MCF 10A (cell line): ENCODE results near the gene FAM170B. TPM values are rescaled to one million over a fixed set of nuclear protein-coding genes. Genes with fewer than 3 reads are reported as not detected.

Experiments used
- BruUV-seq: library from RNA; stranded (reverse); fragments of 400-500 nt; replicated peaks from 2 replicates; lab custom pipeline; 2021; lab: Mats Ljungman, UMichigan
- CTCF ChIA-PET: fragments of 300-600 bp; sonication (Branson Sonifier 250); formaldehyde crosslinking; extraction: SDS; loops from one replicate; lab custom pipeline; 2021; ENCODE audit warnings: antibody characterized with exemption, inconsistent platforms; lab: Yijun Ruan, JAX
- POLR2A ChIA-PET: fragments of 300-600, 350-650 bp; sonication (Branson Sonifier 250); formaldehyde crosslinking; extraction: SDS; loops from one replicate; lab custom pipeline; 2020; ENCODE audit warnings: antibody characterized with exemption, inconsistent platforms; lab: Yijun Ruan, JAX
- DNase-seq: peaks from one replicate; pipeline ENCODE4 v3.0.0-alpha.2; 2018; ENCODE audit not compliant: unreplicated experiment
- H3K27ac Mint-ChIP-seq: one replicate; pipeline ENCODE4 v1.8.0; 2022; ENCODE audit warnings: mild to moderate bottlenecking, low read depth, mixed read lengths; ENCODE audit not compliant: unreplicated experiment
- H3K27me3 Mint-ChIP-seq: one replicate; pipeline ENCODE4 v1.8.0; 2022; ENCODE audit warnings: mixed read lengths; ENCODE audit not compliant: insufficient read depth, unreplicated experiment
- H3K36me3 Mint-ChIP-seq: one replicate; pipeline ENCODE4 v1.8.0; 2022; ENCODE audit warnings: mild to moderate bottlenecking, moderate library complexity, mixed read lengths; ENCODE audit not compliant: insufficient read depth, unreplicated experiment
- H3K4me1 Mint-ChIP-seq: one replicate; pipeline ENCODE4 v1.8.0; 2022; ENCODE audit warnings: mixed read lengths; ENCODE audit not compliant: insufficient read depth, unreplicated experiment
- H3K4me3 Mint-ChIP-seq: one replicate; pipeline ENCODE4 v1.8.0; 2022; ENCODE audit warnings: mild to moderate bottlenecking, moderate library complexity, mixed read lengths; ENCODE audit not compliant: unreplicated experiment
- H3K9me3 Mint-ChIP-seq: one replicate; pipeline ENCODE4 v1.8.0; 2022; ENCODE audit warnings: mixed read lengths; ENCODE audit not compliant: unreplicated experiment
- intact Hi-C: fragments of 100-400 bp; cut with micrococcal nuclease; formaldehyde crosslinking; loops from 2 replicates; pipeline ENCODE4 v1.14.1; 2022
- total RNA-seq: library from RNA; stranded (reverse); gene quantifications from 2 replicates; pipeline ENCODE4 v1.2.3, GENCODE V29; 2022
- TF ChIP-seq, protein P1 (sequence below): fragments of 200-600 bp; IDR thresholded peaks from one replicate; pipeline ENCODE4 v1.8.0; 2022; ENCODE audit warnings: antibody characterized with exemption, mild to moderate bottlenecking; ENCODE audit not compliant: unreplicated experiment

Gene FAM170B
- total RNA-seq, 1 experiment from 2014 or later = not detected

DNA sequence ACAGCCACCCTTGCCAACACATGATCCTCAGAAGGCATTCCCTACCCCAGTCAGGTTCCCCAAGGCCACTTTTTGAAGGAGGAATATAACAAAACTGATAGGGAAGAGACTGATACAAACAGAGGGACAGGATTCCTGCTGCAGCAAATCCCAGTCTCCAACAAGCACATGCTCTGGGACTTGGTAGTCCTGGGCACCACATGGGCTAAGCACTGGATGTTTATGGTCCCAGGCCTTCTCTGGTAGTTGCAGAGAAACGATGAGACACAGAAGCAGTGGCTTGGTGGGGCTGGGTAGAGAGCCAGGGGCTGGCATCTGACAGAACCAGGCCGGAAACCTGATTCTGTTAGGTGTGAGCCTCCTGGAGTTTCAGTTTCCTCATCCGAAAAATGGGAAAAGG, 21.7 kb downstream of the FAM170B start:
- H3K27me3 Mint-ChIP-seq = no peaks in the 10 kb centered on the region
- no peak for DNase-seq
- no peaks in the 10 kb centered on the region for H3K9me3 Mint-ChIP-seq
- no peaks in the 10 kb centered on the region for H3K36me3 Mint-ChIP-seq
- H3K27ac Mint-ChIP-seq = no peak overlapping the region
- TF ChIP-seq, protein P1, sequence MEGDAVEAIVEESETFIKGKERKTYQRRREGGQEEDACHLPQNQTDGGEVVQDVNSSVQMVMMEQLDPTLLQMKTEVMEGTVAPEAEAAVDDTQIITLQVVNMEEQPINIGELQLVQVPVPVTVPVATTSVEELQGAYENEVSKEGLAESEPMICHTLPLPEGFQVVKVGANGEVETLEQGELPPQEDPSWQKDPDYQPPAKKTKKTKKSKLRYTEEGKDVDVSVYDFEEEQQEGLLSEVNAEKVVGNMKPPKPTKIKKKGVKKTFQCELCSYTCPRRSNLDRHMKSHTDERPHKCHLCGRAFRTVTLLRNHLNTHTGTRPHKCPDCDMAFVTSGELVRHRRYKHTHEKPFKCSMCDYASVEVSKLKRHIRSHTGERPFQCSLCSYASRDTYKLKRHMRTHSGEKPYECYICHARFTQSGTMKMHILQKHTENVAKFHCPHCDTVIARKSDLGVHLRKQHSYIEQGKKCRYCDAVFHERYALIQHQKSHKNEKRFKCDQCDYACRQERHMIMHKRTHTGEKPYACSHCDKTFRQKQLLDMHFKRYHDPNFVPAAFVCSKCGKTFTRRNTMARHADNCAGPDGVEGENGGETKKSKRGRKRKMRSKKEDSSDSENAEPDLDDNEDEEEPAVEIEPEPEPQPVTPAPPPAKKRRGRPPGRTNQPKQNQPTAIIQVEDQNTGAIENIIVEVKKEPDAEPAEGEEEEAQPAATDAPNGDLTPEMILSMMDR = no peak
- BruUV-seq = no TSS peak
- intact Hi-C loops = no loop called here
- H3K4me1 Mint-ChIP-seq = no peaks in the 10 kb centered on the region
- ChIA-PET CTCF (no interaction called here), POLR2A (no interaction called here)
- no peak overlapping the region for H3K4me3 Mint-ChIP-seq

DNA sequence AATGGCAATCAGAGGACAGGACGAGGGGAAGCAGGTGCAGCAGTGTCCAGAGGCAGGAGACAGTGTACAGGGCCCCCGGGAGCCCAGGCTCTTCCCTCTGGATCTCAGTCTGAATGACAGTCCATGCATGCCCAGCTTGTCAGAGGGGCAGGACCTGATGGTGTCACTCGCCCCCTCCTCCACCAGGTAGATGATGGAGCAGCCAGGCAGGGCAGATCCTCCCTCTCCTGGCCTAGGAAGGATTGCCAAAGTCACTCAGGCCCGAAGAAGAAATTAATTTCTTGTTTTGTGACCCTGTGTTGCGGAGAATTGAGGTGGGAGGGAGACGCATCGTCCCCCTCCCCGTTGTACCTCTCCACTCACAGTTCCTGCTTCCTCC, 22.5 kb downstream of the FAM170B start:
- H3K36me3 Mint-ChIP-seq = no peaks in the 10 kb centered on the region
- H3K27ac Mint-ChIP-seq = no peak overlapping the region
- H3K27me3 Mint-ChIP-seq = no peaks in the 10 kb centered on the region
- ChIA-PET CTCF (no interaction called here), POLR2A (no interaction called here)
- no peak for DNase-seq
- TF ChIP-seq, protein P1 = no peak
- intact Hi-C loops = no loop called here
- H3K4me3 Mint-ChIP-seq = no peak overlapping the region
- no TSS peak for BruUV-seq
- no peaks in the 10 kb centered on the region for H3K9me3 Mint-ChIP-seq
- no peaks in the 10 kb centered on the region for H3K4me1 Mint-ChIP-seq

DNA sequence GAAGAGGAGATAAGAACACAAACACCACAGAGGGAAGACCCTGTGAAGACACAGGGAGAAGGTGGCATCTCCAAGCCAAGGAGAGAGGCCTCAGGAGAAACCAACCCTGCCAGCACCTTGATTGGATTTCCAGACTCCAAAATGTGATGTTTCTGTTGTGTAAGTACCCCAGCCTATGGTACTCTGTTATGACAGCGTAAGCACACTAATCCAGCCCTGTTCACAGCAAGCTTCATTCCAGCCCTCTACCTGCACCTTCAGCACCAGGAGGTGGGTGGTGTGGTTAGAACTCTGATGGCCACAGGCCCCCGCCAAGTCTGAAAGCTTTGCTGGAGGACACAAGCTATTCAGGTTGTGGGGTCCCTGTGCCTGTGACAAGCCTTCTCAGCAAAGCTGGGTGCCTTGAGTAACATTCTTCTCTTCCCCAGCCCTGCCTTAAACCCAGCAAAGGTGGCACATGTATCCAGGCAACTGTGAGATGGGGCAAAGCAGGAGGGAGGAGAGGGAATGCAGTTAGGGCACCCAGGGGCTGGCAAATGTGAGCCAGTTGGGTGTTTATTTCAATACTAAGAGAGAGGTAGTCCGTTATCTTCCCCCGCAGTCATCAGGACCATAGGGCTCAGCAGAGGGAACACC, 23.0 kb downstream of the FAM170B start:
- no peaks in the 10 kb centered on the region for H3K36me3 Mint-ChIP-seq
- POLR2A ChIA-PET = no interaction called here
- H3K27me3 Mint-ChIP-seq = no peaks in the 10 kb centered on the region
- no TSS peak for BruUV-seq
- TF ChIP-seq, protein P1 = no peak
- no peaks in the 10 kb centered on the region for H3K9me3 Mint-ChIP-seq
- H3K27ac Mint-ChIP-seq = no peak overlapping the region
- no peak overlapping the region for H3K4me3 Mint-ChIP-seq
- no peak for DNase-seq
- intact Hi-C loops = no loop called here
- H3K4me1 Mint-ChIP-seq = no peaks in the 10 kb centered on the region
- CTCF ChIA-PET = no interaction called here

DNA sequence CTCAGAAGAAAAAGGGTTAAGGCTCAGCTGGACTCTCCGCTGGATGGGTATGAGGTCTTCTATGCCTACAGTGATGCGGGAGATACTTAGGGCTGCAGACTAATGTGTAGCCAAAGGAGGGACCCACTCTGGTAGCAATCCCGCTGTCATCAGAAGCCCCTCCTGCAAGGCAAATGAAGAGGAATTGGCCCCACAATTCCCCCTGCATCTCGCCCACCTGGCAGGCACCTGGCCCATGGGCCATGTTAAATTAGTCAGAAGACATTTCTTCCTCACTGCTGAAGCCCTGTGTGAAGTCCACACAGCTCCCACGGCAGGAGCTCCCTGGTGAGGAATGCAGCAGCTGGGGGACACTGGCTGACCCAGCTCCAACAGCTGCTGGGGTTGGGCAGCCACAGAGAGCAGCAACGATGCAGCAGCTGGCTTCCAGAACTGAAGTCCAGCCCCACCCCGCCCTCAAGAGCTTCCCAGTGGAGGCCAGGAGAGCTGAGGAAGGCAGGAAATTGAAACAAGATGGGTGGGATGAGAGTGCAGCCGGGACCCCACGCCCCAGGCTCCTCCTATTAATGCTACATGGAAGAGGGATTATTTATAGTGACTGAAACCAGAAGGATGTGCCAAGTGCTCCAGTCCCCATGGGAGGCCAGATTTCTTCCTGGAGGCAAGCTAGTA, 24.0 kb downstream of the FAM170B start:
- Mint-ChIP-seq H3K4me1 (no peaks in the 10 kb centered on the region), H3K9me3 (no peaks in the 10 kb centered on the region), H3K4me3 (no peak overlapping the region), H3K36me3 (no peaks in the 10 kb centered on the region), H3K27me3 (peaks cover 9% of the 10 kb centered on the region), H3K27ac (no peak overlapping the region)
- intact Hi-C loops = no loop called here
- TF ChIP-seq, protein P1 = no peak
- no TSS peak for BruUV-seq
- POLR2A ChIA-PET = no interaction called here
- no peak for DNase-seq
- CTCF ChIA-PET = no interaction called here
